Nucleus accumbens (tissue), 56 donors: ENCODE results near the gene CACNB4.
"Not testable (repeated sequence)": the region's sequence is repeated elsewhere in the genome, so short reads cannot be mapped to it uniquely, and the experiment has no call there.

Experiments
- DNase-seq, 56 donors: peaks; one replicate each; lab custom pipeline; 2025; lab: John Stamatoyannopoulos, UW

The CACNB4 gene

DNA sequence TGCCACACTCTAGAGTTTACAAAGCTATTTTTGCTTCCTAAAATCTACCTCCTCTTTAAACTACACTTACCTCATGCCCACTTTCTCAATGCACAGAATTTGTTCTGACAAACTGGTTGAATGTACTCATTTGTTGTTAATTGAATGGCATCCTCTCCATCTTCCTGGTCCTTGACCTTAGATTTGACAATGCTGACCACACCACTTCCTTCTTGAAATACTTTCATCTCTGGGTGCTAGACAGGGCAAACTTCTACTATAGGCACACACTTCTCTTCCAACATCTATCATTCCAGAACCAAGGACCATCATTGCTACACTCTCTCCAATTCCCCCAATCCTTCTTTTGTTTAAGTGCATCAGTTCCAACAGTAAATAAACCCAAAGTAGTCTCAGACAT lies 292.9 kb downstream of the CACNB4 start:
- DNase-seq: no peak

DNA sequence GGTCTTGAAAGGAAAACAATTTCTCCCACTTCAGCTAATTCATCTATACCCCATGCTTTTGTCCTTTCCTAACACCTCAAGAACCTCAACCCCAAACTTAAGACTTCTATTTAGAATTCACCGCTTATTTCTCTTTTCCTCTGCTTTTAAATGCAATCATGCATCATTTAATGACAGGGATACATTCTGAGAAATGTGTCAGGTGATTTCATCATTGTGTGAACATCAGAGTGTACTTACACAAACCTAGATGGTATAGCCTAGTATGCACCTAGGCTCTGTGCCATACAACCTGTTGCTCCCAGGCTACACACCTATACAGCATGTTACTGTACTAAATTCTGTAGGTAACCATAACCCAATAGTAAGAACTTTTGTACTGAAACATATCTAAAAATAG lies 293.5 kb downstream of the CACNB4 start:
- DNase-seq: no peak

DNA sequence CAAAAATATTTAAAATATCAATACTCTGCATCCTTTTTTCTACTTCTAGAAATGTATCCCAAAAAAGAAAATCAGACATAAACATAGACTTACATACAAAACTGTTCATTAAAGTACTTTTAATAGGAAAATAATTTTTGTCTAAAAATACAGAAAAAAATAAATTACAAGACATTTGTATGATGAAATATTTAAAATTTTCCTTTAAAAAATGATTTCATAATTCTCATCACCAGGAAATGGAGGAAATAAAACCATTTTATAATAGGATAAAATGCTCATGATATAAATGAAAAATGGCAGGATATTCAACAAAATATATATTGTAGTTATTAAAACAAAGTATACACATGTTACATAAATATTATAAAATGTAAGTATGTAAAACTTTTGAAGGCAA lies 295.0 kb downstream of the CACNB4 start:
- no peak for DNase-seq

DNA sequence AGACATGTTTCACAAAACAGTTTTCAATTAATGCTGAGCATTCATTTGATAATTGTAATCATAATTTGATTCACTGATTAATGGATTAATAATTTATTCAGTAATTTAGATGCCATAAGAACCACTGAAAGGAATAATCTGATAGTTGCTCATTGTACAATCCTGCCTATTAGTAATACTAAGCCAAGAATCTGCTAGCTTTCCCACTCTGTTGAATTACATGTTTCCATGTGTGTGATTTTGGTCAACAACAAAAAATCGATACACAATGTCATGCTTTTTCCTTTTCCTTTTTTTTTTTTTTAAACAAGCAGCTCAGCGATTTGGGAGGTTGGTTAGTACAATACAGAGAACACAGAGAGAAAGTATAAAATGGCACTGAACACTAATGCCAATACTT lies 296.5 kb downstream of the CACNB4 start:
- DNase-seq: no peak

DNA sequence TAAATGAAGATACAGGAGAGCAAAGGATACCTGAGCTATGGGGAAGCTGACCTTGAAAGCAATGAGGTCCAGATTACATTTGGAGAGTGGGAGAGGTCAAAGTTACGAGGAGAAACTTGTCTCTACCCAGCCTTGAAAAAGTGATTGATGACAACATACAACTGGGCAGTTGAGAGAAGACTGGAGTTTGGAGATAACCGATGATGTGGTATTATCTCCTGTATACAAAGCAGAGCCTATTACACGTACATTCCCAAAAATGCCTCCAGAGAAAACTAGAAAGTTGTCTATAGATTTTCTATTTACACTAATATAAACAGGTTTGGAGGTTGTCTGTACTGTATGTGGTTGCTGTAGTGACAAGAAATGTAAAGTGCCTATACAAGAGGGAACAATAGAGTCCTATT lies 299.0 kb downstream of the CACNB4 start:
- no peak for DNase-seq

DNA sequence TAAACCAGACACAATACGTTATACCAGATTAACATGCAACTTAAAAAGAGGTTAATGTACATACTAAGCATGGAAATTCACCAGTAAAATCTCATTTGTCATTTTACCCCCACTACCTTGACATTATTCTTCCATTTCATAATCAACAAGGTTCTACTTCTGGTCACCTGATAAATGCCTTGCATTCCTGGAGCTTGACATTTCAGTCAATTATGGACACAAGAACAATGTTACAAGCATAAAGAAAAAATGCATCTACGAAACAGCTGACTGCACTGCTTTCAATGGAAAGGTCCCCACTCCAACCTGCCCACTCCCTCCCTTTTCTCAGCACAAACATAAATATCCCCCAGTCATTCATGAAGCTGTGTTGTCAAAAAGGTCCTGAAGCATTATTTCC lies 302.1 kb downstream of the CACNB4 start:
- no peak for DNase-seq

DNA sequence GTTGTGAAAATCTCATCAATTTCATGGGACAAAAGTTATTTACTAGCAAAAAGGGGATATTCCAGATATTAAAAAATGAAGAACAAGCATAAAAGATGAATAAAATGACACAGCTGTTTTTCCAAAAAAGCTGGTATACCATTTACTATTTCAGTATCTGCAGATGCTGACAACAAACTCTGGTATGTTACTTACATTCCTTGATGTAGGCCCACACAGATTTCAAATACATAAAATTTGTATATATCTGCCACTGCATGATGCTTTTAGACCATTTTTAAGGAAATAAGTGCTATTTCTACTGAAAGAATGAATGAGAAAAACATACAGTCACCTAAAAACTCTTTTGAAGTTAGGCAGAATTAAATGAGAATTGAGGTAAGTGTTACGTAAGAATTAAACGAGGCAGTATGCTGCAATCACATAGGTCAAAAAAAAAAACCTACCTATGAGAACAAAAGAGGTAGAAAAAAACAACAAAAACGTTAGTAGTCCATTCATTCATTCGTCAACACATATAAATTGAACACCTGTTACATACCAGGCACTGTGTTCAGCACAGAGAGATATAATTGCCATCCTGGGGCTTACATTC lies 303.1 kb downstream of the CACNB4 start:
- no peak for DNase-seq

DNA sequence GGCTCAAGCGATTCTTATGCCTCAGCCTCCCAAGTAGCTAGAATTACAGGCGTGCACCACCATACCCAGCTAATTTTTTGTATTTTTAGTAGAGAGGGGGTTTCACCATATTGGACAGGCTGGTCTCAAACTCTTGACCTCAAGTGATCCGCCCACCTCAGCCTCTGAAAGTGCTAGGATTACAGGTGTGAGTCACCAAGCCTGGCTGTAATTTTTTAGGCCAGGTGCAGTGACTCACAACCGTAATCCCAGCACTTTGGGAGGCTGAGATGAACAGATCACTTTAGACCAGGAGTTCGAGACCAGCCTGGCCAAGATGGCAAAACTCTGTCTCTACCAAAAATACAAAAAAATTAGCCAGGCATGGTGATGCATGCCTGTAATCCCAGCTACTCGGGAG lies 304.4 kb downstream of the CACNB4 start:
- DNase-seq: not testable (repeated sequence)

DNA sequence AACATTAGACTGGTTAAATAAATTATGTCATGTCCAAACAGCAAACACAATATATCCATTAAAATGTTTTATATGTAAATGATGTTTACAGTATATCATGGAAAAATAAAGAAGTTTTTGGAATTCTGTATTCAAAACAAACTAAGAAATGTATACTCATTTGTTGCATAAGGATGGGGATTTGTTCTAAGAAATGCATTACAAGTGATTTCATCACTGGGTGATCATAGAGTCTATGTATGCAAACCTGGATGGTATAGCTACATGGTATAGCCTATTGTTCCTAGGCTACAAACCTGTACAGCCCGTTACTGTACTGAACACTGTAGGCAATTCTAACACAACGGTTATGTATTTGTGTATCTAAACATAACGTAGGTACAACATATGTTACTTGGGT lies 305.7 kb downstream of the CACNB4 start:
- DNase-seq: no peak

DNA sequence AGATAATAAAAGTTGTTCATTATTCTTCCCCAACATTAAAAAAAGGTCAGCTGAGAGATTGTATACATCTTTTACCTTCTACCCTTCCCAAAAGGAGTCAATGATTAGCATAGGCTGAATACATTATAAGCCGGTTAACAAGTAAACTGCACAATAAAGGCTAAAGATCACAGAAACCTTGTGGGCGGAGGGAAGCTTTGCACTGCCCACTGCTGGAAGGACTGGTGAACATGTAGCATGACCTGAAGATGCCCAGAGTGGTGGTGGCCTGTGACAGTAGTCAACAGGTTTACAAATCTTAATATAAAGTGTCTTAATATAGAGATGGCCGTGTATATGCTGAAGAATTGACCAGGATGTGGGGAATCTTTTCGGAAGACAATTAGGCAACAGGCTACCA lies 306.3 kb downstream of the CACNB4 start:
- DNase-seq: no peak

DNA sequence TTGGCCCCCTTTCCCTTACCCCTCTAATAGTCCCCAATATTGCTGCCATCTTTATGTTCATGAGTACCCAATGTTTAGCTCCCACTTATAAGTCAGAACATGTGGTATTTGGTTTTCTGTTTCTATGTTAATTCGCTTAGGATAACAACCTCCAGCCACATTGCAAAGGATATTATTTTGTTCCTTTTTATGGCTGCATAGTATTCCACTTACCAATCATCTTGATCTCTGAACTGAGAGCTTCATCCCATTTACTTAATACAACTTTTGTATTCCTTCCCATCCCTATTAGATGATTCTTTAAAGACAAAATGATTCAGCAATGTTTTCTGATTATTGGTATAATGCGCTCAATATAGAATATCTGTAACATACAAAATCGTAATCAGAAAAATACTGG lies 307.3 kb downstream of the CACNB4 start:
- DNase-seq: no peak

DNA sequence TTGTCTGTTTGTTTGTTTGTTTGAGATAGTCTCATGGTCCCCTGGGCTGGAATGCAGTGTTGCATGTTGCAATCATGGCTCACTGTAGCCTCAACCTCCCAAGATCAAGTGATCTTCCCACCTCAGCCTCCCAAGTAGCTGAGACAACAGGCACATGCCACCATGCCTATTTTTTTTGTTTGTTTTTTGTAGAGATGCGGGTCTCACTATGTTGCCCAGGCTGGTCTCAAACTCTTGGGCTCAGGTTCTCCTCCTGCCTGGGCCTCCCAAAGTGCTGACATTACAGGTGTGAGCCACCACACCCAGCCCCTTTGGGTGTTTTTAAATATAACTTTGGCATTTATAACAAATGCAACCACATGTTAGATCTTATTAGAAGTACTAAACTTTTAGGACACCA lies 308.2 kb downstream of the CACNB4 start:
- no peak for DNase-seq

DNA sequence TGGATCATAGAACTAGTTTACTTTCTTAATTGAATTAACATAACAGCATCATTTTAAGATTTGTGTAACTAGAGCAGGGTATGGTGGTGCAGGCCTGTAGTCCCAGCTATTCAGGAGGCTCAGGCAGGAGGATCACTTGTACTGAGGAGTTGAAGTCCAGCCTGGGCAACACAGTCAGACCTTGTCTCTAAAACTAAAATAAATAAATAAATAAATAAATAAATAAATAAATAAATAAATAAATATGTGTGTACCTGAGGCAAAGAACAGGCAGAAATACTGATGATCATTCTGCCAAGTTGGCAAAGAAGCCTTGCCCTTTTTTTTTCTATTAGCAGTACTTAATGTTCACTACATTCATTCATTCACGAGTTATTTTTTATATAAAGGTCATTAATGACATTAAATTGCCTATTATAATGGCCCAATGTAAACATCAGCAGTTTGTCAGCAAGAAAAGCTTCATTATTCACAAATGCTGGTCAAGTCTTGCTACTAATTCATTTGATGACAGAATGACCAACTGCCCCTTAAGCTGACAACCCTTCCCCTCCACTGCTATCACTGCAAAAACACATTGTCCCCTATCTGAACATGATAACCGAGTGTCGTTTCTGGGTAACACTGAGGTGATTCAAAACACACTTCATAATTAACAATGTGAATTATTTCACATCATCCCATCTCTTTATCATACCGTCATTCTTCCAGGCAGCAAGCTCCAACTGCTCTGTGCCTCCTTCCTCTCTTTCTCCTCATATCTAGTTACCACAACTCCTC lies 309.6 kb downstream of the CACNB4 start:
- DNase-seq: no peak

DNA sequence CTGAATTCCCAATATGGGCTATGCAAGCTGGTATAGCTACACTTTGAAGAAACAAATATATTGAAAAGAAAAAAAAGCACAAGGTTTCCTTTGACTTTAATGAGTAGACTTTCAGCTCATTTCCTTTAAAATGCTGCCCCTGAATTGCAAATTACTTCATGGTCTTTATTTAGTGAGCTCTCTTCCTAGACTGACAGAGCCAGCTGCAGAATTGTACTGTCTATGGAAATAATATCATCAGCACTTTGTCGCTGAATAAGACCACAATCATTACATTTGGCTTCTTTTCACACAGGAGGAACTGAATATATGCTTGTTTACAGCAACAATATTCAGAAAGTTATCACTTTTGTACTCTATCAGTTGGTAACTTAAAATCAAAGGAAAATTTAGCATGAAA lies 312.4 kb downstream of the CACNB4 start:
- no peak for DNase-seq

DNA sequence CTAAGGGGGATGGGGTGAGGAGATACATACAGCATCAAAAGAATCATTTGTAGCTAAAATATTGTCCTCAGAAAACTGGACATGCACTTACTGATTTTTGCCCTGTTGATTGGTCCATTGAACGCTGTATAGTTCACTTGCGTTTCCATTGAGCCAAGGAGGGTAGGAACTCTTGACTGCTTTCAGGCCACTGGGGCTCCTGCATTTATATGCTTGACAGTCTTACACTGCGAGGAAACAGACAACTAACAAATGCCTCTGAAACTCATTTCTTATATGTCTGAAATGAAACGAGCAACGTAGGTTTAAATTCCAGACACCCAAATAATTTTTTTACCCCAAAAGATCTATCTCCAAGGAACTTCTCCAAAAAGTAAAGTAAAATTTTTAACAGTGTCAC lies 312.8 kb downstream of the CACNB4 start:
- no peak for DNase-seq

DNA sequence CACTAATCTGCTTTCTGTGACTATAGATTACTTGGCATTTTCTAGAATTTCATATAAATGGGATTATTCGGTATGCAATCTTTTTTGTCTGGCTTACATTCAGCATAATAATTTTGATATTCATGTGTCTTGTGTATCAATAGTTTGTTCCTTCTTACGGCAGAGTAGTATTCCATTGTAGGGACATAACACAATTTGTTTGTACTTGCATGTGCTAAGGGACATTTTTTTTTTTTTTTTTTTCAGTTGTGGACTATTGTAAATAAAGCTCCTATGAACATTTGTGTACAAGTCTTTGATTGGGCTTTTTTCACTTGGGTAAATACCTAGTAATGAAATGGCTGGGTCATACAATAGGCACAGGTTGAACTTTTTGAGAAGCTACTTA lies 315.7 kb downstream of the CACNB4 start:
- DNase-seq: no peak
